ENCODE measurements around the gene EVL.
"Not testable (repeated sequence)": the region's sequence is repeated elsewhere in the genome, so short reads cannot be mapped to it uniquely, and the experiment has no call there.

Gene EVL

DNA sequence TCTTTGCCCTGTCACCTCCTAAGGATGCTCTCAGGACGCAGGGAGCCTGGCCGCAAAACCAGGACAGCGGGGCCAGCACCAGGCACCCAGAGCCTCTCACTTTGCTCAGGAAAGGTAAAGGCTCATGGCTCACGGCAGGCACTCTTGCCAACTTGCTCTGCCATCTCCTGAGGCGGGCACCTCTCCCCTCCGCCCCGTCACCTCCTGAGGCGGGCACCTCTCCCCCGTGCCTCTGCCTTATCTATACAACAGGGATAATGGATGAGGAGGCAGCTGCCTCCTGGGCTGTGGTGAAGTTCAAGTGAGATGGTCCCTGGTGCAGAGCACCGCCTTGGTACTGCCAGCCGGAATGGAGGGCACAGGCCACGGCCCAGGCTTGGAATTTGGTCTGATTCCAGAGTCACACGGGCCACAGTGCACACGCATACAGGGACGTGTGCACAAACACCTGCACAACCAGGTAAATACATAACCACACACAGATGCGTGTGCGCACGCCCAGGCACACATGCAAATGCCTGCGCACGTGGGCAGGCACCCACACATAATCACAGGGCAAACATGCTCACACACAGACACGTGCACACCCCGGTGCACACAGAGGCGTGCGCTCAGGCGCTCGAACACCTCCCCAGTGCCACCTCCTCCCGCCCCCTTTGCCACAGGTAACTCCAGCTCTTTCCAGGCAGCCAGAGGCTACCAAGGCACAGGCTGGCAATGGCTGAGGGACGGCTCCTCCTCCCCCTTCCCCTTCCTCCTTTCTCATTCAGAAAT is 82.7 kb downstream of the EVL start:
- DNase-seq (ENCODE audit: low read depth) = no peak

DNA sequence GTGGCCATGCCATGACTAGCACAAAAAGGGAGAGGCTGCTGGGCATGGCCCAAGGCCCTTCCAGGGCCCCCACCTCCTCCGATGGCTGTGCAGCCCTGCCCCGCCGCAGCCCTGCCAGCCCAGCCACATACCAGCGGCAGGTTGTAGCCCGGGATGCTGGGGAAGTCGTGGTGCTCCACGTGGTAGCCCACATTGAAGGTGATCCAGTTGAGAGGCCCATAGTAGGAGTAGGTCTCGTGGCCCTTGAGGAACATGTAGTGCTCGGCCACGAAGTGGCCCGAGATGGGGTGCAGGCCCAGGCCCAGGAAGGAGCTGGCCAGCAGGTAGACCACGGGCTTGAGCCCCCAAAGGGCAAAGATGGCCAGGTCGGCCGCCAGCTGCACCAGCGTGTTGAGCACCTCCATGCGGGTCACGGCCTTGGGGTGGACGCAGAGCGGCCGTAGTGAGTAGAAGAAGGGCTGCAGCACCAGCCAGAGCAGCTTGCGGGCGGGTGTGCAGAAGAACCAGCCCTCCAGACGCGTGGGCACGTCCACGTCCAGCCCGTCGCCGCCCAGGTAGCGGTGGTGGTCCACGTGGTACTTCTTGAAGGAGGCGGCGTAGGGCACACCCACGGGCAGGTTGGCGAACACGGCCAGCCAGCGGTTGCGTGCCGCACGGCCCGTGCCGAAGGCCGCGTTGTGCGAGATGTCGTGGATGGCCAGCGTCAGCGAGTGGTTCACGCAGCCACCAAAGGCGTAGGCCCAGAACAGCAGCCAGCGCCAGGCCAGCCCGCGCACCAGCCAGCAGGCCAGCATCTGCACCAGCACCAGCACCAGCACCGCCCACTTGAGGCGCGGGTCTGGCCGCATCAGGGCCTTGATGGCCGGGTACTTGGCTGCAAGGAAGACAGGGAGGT is 83.9 kb downstream of the EVL start:
- no peak for DNase-seq (ENCODE audit: low read depth)

DNA sequence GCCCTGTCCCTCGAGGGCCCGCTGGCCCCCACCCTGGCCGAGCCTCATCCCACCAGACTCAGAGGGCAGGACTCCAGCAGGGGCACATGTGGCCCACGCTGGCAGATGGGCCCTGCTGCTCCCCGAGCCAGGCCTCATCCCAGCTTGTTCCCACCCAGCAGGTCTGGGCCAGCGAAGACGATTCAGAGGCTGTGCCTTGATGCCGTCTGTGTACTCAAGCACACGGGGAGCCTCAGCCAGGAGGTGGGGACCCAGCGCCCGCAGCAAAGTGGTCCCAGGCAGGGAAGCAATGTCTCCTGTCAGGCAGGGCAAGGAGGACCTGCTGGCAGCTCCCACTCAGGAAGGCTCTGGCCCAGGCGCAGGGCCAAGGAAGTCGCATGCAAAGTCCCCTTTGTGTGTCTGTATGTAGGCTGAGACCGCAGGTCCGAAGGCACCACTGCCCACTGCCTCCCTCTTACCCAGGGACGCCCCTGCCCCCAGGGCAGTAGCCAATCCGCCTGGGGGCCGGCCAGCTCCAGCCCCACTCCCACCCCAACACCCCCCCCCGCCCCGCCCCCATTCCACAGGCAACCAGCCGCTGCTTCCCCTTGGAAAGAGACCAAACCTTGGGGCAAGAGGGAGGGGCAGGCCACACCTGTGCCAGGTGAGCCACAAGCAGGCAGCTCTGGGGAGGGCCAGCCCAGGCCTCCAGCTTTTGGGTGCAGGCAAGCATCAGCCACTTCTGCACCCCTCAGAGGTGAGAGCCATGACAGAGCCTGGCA is 84.8 kb downstream of the EVL start:
- no peak for DNase-seq (ENCODE audit: low read depth)

DNA sequence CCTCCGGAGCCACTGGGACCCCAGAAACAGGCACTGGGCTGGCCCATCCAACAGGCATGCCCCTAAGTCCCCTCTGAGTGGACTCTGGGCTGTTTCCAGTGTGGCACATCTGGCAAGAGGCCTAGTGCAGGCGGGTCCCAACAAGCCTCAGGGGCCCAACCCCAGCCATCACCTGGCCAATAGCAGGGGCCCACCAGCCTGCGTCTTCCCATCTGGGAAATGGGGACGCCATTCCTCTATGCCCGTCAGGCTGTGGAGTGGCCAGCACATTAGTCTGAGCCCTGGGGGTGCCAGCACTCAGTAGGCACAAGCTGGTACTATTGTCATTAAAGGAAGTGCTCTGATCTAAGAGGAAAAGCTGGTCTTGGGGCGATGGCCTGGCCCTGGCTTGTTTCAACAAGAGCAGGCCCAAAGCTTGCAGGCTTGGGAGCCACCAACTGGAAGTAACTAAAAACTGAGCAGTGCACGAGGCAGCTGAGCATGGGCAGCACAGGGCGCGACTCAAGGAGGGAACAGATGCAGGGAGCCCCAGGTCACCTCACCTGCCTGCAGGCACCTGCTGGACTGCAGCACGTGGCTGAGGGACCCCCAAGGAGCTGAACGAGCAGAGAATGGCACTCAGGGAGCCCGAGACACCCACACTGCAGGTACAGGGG is 85.8 kb downstream of the EVL start:
- no peak for DNase-seq (ENCODE audit: low read depth)

DNA sequence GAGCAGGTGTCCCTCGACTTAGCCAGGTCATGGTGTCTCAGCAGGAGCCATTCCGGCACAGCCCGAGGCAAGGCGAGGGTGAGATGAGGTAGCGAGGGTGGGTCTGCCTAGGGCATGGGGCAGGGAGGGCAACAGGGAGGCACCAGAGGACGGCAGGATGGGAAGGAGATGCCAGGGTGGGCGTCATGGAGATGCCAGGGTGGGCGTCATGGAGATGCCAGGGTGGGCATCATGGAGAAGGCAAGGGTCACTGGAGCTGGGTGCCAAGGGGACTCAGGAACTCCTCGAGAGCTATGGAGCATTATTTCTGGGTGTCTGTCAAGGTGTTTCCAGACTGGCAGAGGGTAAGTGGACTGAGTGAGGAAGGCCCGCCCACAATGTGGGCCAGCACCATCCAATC is 86.9 kb downstream of the EVL start:
- no peak for DNase-seq (ENCODE audit: low read depth)

DNA sequence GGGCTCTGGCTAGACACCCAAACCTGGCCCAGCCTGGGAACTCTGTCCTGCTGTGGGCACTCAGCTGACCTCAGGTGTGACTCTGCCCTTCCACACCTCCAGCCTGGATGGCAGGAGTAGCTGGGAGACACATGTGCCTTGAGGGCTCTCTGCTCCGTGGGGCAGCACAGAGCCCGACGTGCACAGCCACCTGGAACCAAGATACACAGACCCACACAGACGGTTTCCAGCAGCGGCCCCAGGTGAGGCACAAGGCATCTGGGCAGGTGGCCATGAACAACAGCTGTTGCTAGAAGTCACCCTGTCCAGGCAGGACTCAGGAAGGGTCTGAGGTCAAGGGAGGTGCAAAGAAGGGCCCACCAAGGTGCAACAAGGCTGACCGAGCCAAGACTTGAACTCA is 88.3 kb downstream of the EVL start:
- DNase-seq (ENCODE audit: low read depth) = no peak

DNA sequence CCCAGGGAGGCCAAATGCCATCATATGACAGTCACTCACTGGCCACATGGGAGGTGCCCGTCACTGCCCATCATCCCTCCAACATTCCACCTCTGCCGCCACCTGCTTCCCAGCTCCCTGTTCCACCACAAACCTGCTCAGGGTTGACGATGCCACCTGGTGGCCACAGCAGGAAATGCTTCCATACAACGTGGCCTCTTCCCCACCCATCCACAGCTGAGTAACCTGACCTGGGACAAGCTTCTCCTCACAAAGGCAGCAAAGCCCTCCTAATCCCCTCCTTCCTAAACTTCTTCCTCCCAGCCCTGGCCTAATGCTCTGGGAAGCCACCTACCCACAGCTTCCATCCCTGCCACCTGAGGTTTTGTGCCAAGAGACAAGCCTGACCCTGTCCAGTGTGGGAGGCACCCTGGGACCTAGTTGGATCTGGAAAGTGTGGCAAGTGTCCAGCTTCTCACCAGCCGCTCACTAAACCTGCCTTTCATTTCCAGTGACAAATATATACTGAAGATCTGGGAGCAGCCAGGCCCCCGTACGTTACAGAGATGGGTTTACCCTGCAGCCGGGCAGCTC is 89.9 kb downstream of the EVL start:
- no peak for DNase-seq (ENCODE audit: low read depth)

DNA sequence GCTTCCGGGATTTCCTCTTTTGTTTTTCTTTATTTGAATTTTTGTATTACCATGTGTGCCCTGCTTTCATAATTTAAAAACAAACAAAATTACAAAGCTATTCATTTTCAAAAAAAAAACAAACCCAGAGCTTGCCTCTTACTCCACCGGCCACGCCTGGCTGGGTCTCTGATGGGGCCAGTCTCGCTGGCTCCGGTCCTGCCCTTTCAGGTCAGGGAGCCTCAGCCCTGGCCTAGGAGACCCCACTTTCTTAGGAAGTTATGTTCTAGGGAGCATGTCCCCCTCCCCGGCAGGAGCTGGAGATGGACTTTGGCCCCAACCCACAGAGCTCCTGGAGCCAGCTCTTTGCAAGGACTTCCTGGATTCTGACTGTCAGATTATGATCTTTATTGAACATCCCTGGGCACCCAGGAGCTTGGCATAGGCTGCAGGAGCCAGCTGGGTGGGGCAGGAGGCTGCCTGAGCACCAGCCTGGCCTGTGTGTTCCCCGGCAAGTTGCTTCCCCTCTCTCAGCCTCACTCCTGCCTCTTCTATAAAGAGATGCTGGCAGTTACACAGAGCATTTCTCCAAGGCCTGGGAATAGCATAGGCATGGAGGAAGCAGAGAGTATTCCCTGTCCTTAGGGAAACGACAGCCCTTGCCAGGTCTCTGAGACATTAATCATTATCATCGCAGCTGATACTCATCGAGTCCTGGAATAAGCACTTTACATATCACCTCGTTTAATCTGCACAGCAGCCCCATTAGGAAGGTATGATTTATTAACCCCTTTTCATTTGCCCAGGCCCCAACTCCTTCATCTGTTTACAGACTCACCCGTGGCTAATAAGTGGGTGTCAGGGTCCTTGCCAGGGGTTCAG is 90.8 kb downstream of the EVL start:
- DNase-seq (ENCODE audit: low read depth) = no peak

DNA sequence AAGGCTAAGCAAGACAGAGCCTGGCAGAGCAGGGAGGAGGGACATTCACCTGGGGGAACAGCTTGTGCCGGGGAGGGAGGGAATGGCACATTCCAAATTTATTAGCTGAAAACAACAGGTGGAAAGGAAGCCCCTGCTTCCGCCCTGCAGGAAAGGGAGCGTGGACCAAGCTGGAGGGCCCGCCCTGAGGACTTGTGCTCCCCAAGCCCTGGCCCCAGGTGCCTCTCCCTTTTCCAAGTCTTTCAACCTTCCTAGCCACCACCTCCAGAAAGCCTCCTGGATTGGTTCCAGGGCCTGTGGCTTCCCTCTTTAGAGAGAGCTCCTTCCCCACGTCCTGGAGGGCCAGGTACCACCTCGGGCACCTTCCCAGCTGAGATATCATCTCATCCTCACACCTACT is 91.6 kb downstream of the EVL start:
- no peak for DNase-seq (ENCODE audit: low read depth)

DNA sequence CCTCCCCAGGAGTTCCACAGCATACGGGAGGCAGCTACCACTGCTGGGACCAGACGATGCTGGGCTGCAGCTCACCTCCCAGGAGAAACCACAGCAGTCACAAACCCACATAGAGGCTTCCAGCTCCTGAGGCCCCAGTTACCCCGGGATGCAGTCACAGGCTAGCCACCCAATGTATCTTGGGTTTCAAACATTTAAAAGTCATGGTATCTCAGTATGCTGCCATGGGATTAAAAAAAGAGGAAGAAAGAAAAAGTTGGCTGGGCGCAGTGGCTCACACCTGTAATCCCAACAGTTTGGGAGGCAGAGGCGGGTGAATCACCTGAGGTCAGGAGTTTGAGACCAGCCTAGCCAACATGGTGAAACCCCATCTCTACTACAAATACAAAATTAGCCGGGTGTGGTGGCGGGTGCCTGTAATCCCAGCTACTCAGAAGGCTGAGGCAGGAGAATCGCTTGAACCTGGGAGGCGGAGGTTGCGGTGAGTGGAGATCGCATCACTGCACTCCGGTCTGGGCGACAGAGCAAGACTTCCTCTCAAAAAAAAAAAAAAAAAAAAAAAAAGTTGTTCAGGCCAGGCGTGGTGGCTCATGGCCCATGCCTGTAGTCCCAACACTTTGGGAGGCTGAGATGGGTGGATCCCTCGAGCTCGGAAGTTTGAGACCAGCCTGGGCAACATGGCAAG is 92.5 kb downstream of the EVL start:
- DNase-seq (ENCODE audit: low read depth) = not testable (repeated sequence)

DNA sequence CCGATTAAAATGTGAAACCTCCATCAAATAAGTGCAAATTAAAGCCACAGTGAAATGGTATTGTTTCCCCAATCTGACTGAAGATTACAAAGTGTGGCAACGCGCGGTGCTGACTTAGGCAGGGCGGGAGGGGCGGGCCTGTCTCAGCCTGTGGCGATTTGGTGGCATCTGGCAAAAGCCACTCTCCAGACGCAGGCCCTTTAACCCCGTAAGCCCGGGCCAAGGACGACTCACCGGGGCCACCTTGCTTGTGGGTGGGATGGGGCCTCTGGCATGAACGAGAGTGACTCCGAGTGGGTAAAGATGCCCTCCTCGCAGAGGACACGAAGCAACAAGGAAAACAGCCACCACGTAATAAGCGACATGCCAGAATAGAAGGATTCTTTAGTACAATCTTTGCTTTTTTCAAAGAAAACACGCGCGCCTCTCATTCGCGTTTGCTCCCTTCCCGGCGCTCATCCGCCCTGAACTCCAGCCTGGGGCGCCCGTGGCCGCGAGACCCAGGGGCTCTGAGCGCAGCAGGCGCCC is 93.4 kb downstream of the EVL start:
- DNase-seq (ENCODE audit: low read depth) = no peak

DNA sequence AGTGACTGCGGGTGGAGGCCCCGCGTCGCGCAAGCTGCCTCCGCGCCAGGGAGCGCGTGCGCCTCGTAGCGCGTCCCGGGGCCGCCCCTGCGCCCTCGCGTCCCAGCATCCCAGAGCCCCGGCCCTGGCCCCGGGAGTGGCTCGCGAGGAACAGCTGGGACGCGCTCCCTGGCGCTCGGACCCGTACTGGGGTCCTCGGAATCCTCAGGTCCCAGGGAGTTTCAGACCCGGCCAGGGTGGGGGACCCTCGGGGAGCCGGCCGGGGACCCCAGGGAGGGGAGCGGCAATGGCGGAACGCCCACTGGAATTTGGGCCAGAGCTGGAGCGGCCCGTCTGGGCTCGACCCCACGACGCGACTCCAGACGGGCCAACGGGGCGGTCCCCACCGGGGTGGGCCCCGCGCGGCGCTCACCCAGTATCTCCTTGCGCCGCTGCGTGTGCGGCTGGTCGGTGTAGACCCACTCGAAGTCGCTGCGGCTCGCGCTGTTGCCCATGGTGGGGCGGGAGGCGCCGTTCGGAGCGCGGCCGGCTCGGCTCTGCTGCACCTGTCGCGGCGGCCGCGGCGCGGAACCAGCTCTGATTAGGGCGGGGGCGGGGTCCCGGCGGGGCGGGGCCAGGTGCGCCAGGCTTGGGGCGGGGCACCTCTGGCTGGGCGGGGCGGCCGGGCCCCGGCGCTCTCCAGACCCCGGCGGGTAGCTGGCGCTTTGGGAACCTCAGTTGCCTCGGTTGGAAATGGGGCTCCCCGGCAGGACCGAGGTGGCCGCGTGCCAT is 94.1 kb downstream of the EVL start, which contains the start of gene DEGS2:
Gene DEGS2, minus strand, starts transcription at position 552 of the 771 bp plus-strand sequence. Its CDS starts 58 bp downstream, at position 494.
- DNase-seq (ENCODE audit: low read depth) = peak; percentile 55

DNA sequence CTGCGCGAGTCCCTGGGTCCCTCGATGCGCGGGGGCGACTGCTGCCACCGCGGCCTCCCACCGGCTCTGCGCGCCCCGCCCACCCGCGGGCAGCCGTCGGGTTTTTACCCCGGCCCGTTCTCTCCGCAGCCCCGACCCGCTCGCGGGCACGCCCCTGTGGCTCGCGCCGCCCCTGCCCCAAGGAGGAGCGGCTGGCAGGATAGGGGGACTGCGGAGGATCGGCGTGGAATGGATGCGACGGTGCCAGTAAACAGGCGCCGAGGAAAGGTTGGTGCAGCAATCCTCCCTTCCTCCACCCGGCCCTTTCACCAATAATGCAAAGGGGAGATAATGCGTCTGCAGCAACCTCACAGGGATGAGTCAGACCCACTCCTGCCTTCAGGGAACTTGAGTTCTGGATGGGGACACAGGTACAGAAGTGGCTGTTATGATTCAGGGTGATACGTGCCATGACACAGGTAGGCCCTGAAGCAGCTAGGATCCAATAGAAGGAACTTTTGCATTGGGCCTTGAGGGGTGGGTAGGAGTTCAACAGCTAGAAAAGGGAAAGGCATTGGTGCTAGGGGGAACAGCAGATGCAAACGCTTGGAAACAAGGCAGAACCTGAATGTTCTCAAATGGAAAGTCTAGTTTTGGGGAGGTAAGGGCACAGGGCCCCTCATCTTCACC is 94.8 kb downstream of the EVL start:
- no peak for DNase-seq (ENCODE audit: low read depth)

DNA sequence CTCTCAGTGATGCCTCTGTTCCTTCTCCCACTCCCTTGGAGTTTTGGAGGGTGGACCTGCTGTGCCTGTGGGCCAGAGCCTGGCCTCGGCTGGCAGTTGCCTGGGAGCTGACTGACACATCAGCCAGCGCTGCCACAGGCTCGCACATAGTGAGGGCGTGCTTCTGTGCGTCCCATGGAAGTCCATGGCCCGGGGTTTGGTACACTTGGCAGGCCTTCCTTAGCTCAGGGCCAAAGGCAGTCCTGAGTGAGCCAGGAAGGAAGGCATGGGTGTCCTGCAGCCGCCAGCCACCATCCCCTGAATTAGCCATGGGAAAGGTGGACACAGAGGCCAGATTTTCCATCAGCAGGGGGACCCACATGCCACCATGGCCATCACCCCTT is 95.3 kb downstream of the EVL start:
- DNase-seq (ENCODE audit: low read depth) = no peak

DNA sequence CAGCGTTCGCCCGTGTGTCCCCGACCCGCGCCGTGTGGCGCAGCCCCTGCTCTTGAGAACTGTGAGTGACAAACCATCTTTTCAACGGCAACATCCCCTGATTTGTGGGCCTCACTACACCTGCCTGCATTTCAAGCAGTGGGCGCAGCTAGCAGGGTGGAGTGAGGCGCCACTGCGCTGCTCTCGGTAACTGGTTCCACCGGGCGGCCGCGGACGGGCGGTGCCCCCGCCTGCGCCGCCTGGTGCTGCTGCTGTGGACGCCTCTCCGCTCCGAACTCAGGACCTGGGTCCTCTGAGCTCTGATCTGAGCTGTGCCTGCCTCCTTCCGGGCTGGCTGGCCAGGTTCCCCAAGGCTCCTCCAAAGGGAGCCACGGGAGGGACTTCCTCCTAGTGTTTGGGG is 100.2 kb downstream of the EVL start:
- no peak for DNase-seq (ENCODE audit: low read depth)

DNA sequence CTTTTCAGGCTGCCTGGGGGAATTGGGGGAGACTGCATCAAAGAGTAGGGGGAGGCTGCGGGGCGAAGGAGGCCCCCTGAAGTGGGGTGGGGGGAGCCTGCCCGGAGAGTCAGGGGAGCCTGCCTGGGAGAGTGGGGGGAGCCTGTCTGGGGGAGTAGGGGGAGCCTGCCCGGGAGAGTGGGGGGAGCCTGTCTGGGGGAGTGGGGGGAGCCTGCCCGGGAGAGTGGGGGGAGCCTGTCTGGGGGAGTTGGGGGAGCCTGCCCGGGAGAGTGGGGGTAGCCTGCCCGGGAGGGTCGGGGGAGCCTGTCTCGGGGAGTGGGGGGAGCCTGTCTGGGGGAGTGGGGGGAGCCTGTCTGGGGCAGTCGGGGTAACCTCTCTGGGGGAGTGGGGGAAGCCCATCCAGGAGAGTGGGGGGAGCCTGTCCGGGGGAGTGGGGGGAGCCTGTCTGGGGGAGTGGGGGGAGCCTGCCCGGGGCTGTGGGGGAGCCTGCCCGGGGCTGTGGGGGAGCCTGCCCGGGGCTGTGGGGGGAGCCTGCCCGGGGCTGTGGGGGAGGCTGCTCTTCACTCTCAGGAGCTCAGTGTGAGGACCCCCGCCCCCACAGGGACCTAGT is 100.7 kb downstream of the EVL start:
- DNase-seq (ENCODE audit: low read depth) = no peak

DNA sequence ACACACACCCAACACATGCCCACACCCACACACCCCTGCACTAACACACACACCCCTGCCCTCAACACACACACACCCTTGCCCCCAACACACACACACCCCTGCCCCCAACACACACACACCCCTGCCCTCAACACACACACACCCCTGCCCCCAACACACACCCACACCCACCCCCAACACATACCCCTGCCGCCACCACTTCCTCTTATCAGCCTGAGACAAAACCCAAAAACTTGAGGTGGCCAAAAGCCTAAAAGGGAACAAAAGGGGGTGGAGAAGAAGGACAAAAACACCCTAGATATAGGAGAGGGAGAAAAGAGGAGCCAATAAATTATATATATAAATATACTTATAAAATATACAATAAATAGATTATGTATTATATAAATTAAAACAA is 103.3 kb downstream of the EVL start:
- no peak for DNase-seq (ENCODE audit: low read depth)

DNA sequence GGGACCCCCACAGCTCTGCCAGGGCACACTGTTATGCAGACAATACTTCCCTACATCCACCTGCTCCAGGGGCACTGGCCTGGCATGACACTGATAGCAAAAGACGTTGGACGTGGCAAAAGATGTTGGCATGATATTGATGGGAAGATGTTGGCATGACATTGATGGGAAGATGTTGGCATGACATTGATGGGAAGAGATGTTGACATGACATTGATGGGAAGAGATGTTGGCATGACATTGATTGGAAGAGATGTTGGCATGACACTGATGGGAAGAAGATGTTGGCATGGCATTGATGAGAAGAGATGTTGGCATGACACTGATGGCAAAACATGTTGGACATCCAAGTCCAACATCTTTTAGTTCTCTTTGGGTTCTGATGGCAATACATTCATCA is 105.7 kb downstream of the EVL start:
- no peak for DNase-seq (ENCODE audit: low read depth)
